IgD-negative memory B cell (primary cell): ENCODE results near the gene ECI2. TPM values are rescaled to one million over a fixed set of nuclear protein-coding genes. Genes with fewer than 3 reads are reported as not detected.

ENCODE experiments used
- polyA plus RNA-seq: library from polyadenylated mRNA; unstranded; fragments of 300-500 nt; fragmentation: Illumina TruSeq; gene quantifications from one replicate; pipeline ENCODE4 v1.2.3, GENCODE V29; 2021

The ECI2 gene
- polyA plus RNA-seq, 1 donor from 2014 or later = 37.0 TPM

Other genes starting within 250 kb of the ECI2 start
- gene FAM217A, start 56.4 kb downstream of the ECI2 start, polyA plus RNA-seq = not detected